Cardiac fibroblast (primary cell): Measurements from ENCODE around the gene TMED4.
"Not testable (repeated sequence)": the region's sequence is repeated elsewhere in the genome, so short reads cannot be mapped to it uniquely, and the experiment has no call there.

Source experiments
- DNase-seq, 2 donors: peaks; one replicate each; pipeline versions ENCODE4 v3.0.0 to v3.0.0-alpha.2; 2010; ENCODE audit warnings: low read depth in 2 of 2
- H3K4me3 ChIP-seq, 2 donors: replicated peaks in 1 of 2; 1 replicate in 1 of 2; 2 replicates in 1 of 2; pipeline ENCODE4 v1.5.1; 2011; ENCODE audit warnings: low read depth in 2 of 2, low read length in 2 of 2, mild to moderate bottlenecking in 2 of 2, moderate library complexity in 1 of 2
- TF ChIP-seq, protein P1 (sequence below): IDR thresholded peaks from one replicate; pipeline ENCODE4 v1.5.1; 2011; ENCODE audit warnings: low read depth, mild to moderate bottlenecking, low read length, inconsistent platforms

Gene TMED4

DNA sequence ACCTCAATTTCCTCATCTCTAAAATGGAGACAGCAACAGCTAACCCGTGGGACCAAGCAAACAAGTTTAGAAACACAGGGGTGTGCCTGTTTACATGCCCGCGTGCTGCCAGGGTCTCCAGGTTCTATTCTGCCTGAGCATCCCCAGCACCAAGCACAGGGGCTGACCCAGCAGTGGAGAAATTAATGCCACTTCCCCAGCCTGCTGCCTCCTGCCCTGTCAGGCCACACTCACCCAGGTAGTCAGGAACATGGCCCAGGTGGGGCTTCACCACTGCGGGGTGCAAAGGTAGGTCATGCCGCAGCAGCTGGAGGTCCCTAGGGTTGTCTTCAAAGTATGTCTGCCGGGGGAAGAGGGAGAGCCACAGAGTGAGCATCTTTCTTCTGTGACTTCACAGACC is 14.1 kb downstream of the TMED4 start:
- TF ChIP-seq, protein P1, sequence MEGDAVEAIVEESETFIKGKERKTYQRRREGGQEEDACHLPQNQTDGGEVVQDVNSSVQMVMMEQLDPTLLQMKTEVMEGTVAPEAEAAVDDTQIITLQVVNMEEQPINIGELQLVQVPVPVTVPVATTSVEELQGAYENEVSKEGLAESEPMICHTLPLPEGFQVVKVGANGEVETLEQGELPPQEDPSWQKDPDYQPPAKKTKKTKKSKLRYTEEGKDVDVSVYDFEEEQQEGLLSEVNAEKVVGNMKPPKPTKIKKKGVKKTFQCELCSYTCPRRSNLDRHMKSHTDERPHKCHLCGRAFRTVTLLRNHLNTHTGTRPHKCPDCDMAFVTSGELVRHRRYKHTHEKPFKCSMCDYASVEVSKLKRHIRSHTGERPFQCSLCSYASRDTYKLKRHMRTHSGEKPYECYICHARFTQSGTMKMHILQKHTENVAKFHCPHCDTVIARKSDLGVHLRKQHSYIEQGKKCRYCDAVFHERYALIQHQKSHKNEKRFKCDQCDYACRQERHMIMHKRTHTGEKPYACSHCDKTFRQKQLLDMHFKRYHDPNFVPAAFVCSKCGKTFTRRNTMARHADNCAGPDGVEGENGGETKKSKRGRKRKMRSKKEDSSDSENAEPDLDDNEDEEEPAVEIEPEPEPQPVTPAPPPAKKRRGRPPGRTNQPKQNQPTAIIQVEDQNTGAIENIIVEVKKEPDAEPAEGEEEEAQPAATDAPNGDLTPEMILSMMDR, result no peak
- DNase-seq, result no peak
- no peak overlapping the region for H3K4me3 ChIP-seq

DNA sequence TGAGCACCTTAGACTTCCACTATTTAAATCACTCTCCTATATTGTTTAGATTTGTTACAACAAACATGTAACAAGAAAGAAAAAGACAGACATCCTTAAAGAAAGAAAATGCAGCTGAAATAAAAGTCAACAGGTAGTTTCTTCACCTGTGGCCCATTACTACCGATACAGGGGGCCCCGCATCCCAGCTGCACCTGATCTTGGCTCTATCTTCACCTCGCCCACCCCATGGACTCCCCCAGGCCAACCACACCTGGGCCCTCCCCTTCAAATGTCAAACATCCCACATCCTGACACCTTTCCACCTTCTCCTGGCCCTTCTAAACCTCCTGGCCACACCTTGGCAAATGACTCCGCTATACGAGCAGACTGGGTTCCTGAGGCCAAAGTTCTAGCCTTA is 15.4 kb downstream of the TMED4 start:
- DNase-seq, result no peak
- H3K4me3 ChIP-seq, result no peak overlapping the region
- TF ChIP-seq, protein P1, result no peak

DNA sequence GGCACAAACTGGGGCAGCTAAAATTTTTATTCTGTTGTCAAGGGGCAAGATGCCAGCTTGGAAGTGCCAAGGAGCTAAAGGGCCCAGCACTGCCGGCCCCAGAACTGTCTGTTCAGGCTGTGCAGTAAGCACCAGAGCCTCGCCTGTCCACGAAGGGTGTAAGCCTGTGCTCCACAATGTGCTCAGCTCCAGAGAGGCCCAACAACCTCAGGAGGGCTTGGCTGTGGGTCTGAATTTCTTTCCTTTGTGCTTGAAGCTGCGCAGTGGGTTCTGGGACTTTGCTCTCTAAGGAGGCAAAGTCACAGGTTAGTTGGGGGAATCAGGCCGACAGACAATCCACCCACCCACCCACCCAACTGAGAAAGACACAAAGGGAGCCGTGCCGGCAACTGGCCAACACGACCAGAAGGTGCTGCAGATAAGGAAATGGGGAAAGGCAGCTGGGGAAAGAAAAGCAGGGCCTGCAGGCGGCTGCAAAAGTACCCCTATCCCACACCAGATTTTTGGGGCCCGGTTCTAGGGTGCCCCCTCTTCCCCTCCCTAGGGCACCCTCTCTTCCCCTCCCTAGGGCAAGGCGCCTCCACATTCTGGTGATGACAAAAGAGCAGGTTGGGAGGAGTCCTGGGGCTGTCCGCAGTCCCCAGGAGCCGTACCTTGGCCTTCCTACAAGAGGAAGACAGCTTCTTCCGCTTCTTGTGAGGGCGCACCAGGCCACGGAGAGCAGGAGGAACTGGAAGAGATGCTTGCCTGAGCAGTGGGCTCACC is 16.1 kb downstream of the TMED4 start:
- no peak overlapping the region for H3K4me3 ChIP-seq
- no peak for DNase-seq
- TF ChIP-seq, protein P1, result no peak

DNA sequence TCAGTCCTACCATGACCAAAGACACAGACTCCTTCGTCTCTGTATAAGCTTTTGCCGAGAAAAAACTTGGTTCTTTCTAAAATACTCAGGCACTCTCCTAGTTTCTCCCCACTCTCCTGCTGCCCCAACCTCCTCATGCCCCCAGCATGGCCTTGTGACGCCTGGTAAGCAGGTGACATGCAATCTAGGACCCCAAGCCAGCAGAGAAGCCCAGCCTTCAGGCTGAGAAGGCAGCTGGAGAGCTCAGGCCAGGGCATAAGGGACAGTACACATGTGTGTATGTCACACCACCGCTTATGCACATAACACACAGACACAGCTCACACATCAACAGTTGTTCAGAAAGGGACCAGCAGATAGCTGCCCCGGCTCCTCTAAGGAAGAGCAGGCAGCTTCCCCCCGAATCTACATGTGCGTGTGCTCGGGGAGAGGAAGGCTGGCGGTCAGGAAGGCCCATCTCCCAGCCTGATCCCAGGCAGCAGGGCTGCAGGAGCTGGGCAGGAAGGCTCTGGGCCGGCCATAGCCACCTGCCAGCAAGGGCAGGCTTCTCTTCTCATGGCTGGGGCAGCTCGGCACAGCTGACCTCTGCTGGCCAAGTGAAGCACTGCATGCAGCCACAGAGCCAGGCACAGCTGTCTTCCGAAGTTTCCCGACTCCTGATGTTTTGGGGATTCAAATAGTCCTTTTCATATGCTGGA is 16.8 kb downstream of the TMED4 start:
- DNase-seq, result peak; percentile 70 to 75
- H3K4me3 ChIP-seq, result no peak overlapping the region
- TF ChIP-seq, protein P1, result peak; percentile 100

DNA sequence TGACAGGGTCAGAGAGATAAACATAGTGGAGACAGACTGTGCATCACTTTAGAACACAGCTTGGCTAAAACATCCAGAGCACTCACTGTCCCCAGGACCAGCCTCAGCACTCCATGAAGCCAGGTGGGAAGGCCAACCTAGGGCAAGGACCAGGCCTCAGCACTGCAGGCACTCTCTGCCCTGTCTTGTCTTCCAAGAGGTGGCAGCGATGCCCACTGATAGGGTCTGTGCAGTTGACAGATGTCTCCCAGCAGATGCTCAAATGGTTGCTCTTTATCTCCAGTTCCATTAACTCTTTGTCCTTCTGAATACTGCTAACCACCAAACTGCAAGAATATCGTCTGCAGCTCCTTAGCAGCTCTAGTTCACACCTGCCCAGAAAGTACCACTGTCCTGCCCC is 17.4 kb downstream of the TMED4 start:
- TF ChIP-seq, protein P1, result no peak
- no peak overlapping the region for H3K4me3 ChIP-seq
- DNase-seq, result no peak

DNA sequence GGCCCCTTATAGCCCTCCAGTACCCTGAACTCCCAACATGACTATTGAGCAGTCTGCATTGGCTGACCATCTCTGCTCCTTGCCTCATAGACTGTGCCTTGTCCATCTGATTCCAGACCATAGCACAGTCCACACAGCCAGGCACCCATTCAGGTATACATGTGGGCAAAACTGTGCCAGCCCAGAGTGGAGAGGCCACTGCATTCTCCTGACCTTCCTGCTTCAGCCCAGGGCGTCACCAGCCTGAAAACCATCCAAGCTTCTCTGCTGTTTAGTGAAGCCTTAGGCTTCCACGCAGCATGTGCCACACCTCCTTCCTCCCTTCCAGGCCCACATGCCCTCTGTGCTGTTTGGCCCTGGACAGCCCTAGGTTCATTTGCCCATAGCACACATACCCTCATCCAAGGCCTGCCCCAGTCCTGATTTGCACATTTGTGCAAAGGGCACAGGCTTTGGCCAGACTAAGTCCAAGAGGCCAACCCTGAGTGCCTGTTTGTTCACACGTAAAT is 18.8 kb downstream of the TMED4 start:
- TF ChIP-seq, protein P1, result no peak
- no peak overlapping the region for H3K4me3 ChIP-seq
- DNase-seq, result no peak

DNA sequence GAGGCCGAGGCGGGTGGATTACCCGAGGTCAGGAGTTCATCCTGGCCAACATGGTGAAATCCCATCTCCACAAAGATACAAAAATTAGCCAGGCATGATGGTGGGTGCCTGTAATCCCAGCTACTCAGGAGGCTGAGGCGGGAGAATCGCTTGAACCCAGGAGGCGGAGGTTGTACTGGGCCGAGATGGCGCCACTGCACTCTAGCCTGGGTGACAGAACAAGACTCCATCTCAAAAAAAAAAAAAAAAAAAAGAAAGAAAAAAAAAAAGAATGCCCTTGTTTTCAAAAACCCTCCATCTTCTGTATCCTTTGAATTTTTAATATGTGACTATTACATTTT is 19.4 kb downstream of the TMED4 start:
- DNase-seq, H3K4me3 ChIP-seq: not testable (repeated sequence)
